HG03565 (cell line): ENCODE data around the gene SYN1.
A peak's percentile ranks its signal among the peaks of the same experiment; 100 is the strongest.

Source experiments
- ATAC-seq: cut with Tn5 transposase; IDR thresholded peaks from one replicate; pipeline ENCODE4 v1.9.1; 2021; ENCODE audit warnings: mild to moderate bottlenecking, moderate library complexity; ENCODE audit not compliant: unreplicated experiment

Gene SYN1

GRCh38 chrX:47597222-47597621, 22.4 kb downstream of the SYN1 start:
- ATAC-seq = no peak

GRCh38 chrX:47596256-47596655, 23.4 kb downstream of the SYN1 start:
- no peak for ATAC-seq

- no peak for ATAC-seq
These were observed 23.9 kb downstream of the SYN1 start for GRCh38 chrX:47595716-47596251.

GRCh38 chrX:47593522-47593921, 26.1 kb downstream of the SYN1 start:
- no peak for ATAC-seq

GRCh38 chrX:47590984-47591383, 28.7 kb downstream of the SYN1 start:
- no peak for ATAC-seq

- no peak for ATAC-seq
These were observed 31.5 kb downstream of the SYN1 start for GRCh38 chrX:47587906-47588735.

- no peak for ATAC-seq
These were observed 32.4 kb downstream of the SYN1 start for GRCh38 chrX:47587091-47587891.

- ATAC-seq = no peak
These were observed 33.4 kb downstream of the SYN1 start for GRCh38 chrX:47586043-47586787.

GRCh38 chrX:47585273-47585672, 34.4 kb downstream of the SYN1 start:
- no peak for ATAC-seq

GRCh38 chrX:47584714-47585113, 34.9 kb downstream of the SYN1 start:
- ATAC-seq = no peak

GRCh38 chrX:47583240-47583861, 36.3 kb downstream of the SYN1 start:
- no peak for ATAC-seq

- peak; percentile 76 for ATAC-seq
These were observed 37.7 kb downstream of the SYN1 start, which contains the start of gene TIMP1 for GRCh38 chrX:47581731-47582647. TSS of gene TIMP1 (plus strand) at chrX:47582436. CDS start at chrX:47583416, 980 bp downstream.

- ATAC-seq = no peak
These were observed 40.1 kb downstream of the SYN1 start for GRCh38 chrX:47579537-47579936.

GRCh38 chrX:47578692-47579091, 41.0 kb downstream of the SYN1 start:
- ATAC-seq = no peak

GRCh38 chrX:47577901-47578300, 41.8 kb downstream of the SYN1 start:
- no peak for ATAC-seq

GRCh38 chrX:47577424-47577823, 42.2 kb downstream of the SYN1 start:
- ATAC-seq = no peak

- ATAC-seq = no peak
These were observed 43.4 kb downstream of the SYN1 start for GRCh38 chrX:47576021-47576898.

GRCh38 chrX:47574547-47575301, 44.9 kb downstream of the SYN1 start:
- ATAC-seq = no peak
